Neural crest cell (in vitro differentiated cells): Measurements from ENCODE around the gene ERC2. TPM values are rescaled to one million over a fixed set of nuclear protein-coding genes. Genes with fewer than 3 reads are reported as not detected.

ENCODE experiments used
- DNase-seq: peaks from one replicate; pipeline ENCODE4 v3.0.0; 2021; ENCODE audit warnings: low read depth, mixed read lengths, low spot score
- H3K27ac Mint-ChIP-seq: one replicate; pipeline ENCODE4 v1.8.0; 2021; ENCODE audit warnings: mild to moderate bottlenecking, mixed read lengths; ENCODE audit not compliant: unreplicated experiment
- H3K27me3 Mint-ChIP-seq: 2 replicates; pipeline ENCODE4 v1.8.0; 2021; ENCODE audit warnings: low read depth, mild to moderate bottlenecking, mixed read lengths
- H3K36me3 Mint-ChIP-seq: 2 replicates; pipeline ENCODE4 v1.8.0; 2021; ENCODE audit warnings: low read depth, mild to moderate bottlenecking, mixed read lengths
- H3K4me1 Mint-ChIP-seq: 2 replicates; pipeline ENCODE4 v1.8.0; 2021; ENCODE audit warnings: mixed read lengths
- H3K4me3 Mint-ChIP-seq: one replicate; pipeline ENCODE4 v1.8.0; 2021; ENCODE audit warnings: mild to moderate bottlenecking, mixed read lengths
- H3K9me3 Mint-ChIP-seq: 2 replicates; pipeline ENCODE4 v1.8.0; 2021; ENCODE audit warnings: mixed read lengths
- CTCF ChIP-seq: fragments of 200-600 bp; sonication (generic); conservative IDR thresholded peaks from 2 replicates; pipeline ENCODE4 v1.5.0; 2021; ENCODE audit warnings: antibody characterized with exemption, mild to moderate bottlenecking
- total RNA-seq: library from RNA; stranded (reverse); gene quantifications from 2 replicates; pipeline ENCODE4 v1.2.1, GENCODE V29; 2021

ERC2 gene
- total RNA-seq, 1 donor from 2014 or later = 13.5 TPM

- H3K27me3 Mint-ChIP-seq = no peaks in the 10 kb centered on the region
- no peaks in the 10 kb centered on the region for H3K36me3 Mint-ChIP-seq
- TF ChIP-seq CTCF = no peak
- H3K27ac Mint-ChIP-seq = no peak overlapping the region
- H3K4me3 Mint-ChIP-seq = no peak overlapping the region
- H3K9me3 Mint-ChIP-seq = peaks cover 4% of the 10 kb centered on the region
- no peaks in the 10 kb centered on the region for H3K4me1 Mint-ChIP-seq
- DNase-seq = no peak
These were observed 791.6 kb downstream of the ERC2 start for GRCh38 chr3:55676643-55677042.

GRCh38 chr3:55675478-55675877, 792.8 kb downstream of the ERC2 start:
- Mint-ChIP-seq H3K27me3 (no peaks in the 10 kb centered on the region), H3K4me3 (no peak overlapping the region), H3K4me1 (no peaks in the 10 kb centered on the region), H3K27ac (no peak overlapping the region), H3K36me3 (no peaks in the 10 kb centered on the region), H3K9me3 (peaks cover 2% of the 10 kb centered on the region)
- no peak for DNase-seq
- TF ChIP-seq CTCF = no peak

- H3K27me3 Mint-ChIP-seq = no peaks in the 10 kb centered on the region
- H3K9me3 Mint-ChIP-seq = peaks cover 2% of the 10 kb centered on the region
- no peak for DNase-seq
- H3K4me1 Mint-ChIP-seq = no peaks in the 10 kb centered on the region
- no peak for TF ChIP-seq CTCF
- H3K36me3 Mint-ChIP-seq = no peaks in the 10 kb centered on the region
- H3K27ac Mint-ChIP-seq = peak overlapping the region; percentile 52
- no peak overlapping the region for H3K4me3 Mint-ChIP-seq
These were observed 794.5 kb downstream of the ERC2 start for GRCh38 chr3:55673764-55674163.

GRCh38 chr3:55669133-55669532, 799.1 kb downstream of the ERC2 start:
- DNase-seq = no peak
- no peak for TF ChIP-seq CTCF
- no peak overlapping the region for H3K4me3 Mint-ChIP-seq
- H3K4me1 Mint-ChIP-seq = no peaks in the 10 kb centered on the region
- no peak overlapping the region for H3K27ac Mint-ChIP-seq
- H3K36me3 Mint-ChIP-seq = no peaks in the 10 kb centered on the region
- peaks cover 3% of the 10 kb centered on the region for H3K9me3 Mint-ChIP-seq
- no peaks in the 10 kb centered on the region for H3K27me3 Mint-ChIP-seq

GRCh38 chr3:55668359-55668758, 799.9 kb downstream of the ERC2 start:
- no peak overlapping the region for H3K27ac Mint-ChIP-seq
- no peaks in the 10 kb centered on the region for H3K27me3 Mint-ChIP-seq
- no peak overlapping the region for H3K4me3 Mint-ChIP-seq
- H3K9me3 Mint-ChIP-seq = peaks cover 3% of the 10 kb centered on the region
- DNase-seq = no peak
- H3K36me3 Mint-ChIP-seq = no peaks in the 10 kb centered on the region
- no peaks in the 10 kb centered on the region for H3K4me1 Mint-ChIP-seq
- TF ChIP-seq CTCF = no peak

- H3K27ac Mint-ChIP-seq = no peak overlapping the region
- H3K9me3 Mint-ChIP-seq = peaks cover 3% of the 10 kb centered on the region
- no peaks in the 10 kb centered on the region for H3K27me3 Mint-ChIP-seq
- DNase-seq = no peak
- H3K4me1 Mint-ChIP-seq = no peaks in the 10 kb centered on the region
- H3K36me3 Mint-ChIP-seq = no peaks in the 10 kb centered on the region
- H3K4me3 Mint-ChIP-seq = no peak overlapping the region
- TF ChIP-seq CTCF = no peak
These were observed 803.9 kb downstream of the ERC2 start for GRCh38 chr3:55664387-55664786.
